HepG2 (cell line): Measurements from ENCODE around the gene IL17RC. TPM values are rescaled to one million over a fixed set of nuclear protein-coding genes. Genes with fewer than 3 reads are reported as not detected.

Experiments
- CENPT ChIP-seq: sonication (generic); formaldehyde crosslinking; IDR thresholded peaks from 2 replicates; pipeline ENCODE4 v1.8.0; 2022; ENCODE audit warnings: low read depth, mild to moderate bottlenecking, moderate library complexity, missing genetic modification reagents
- CHD4 ChIP-seq: fragments of 200-600 bp; sonication (generic); IDR thresholded peaks from 2 replicates; pipeline ENCODE4 v1.7.0; 2017; ENCODE audit warnings: mild to moderate bottlenecking, low read length, borderline replicate concordance
- DMAP1 ChIP-seq: IDR thresholded peaks from 2 replicates; pipeline ENCODE4 v1.6.1; 2016
- HIC2 ChIP-seq: sonication (generic); formaldehyde crosslinking; IDR thresholded peaks from 2 replicates; pipeline ENCODE4 v1.9.0; 2022; ENCODE audit warnings: low read depth, missing genetic modification reagents
- JARID2 ChIP-seq: sonication (generic); formaldehyde crosslinking; IDR thresholded peaks from 2 replicates; pipeline ENCODE4 v1.8.1; 2023; ENCODE audit warnings: missing genetic modification reagents, inconsistent platforms; ENCODE audit not compliant: insufficient replicate concordance
- JUN ChIP-seq: sonication (generic); formaldehyde crosslinking; IDR thresholded peaks from 2 replicates; pipeline ENCODE4 v1.4.0; 2020; ENCODE audit warnings: mild to moderate bottlenecking, missing genetic modification reagents
- KDM1A ChIP-seq: IDR thresholded peaks from 2 replicates; pipeline ENCODE4 v1.6.1; 2016; ENCODE audit warnings: missing compliant biosample characterization
- KDM2A ChIP-seq: sonication (generic); formaldehyde crosslinking; IDR thresholded peaks from 2 replicates; pipeline ENCODE4 v1.4.0; 2020; ENCODE audit warnings: low read depth, missing genetic modification reagents, borderline replicate concordance
- KMT2B ChIP-seq: IDR thresholded peaks from 2 replicates; pipeline ENCODE4 v1.6.1; 2016; ENCODE audit warnings: missing genetic modification reagents, missing compliant biosample characterization
- NCOA2 ChIP-seq: sonication (generic); formaldehyde crosslinking; IDR thresholded peaks from 2 replicates; pipeline ENCODE4 v1.8.0; 2022; ENCODE audit warnings: inconsistent platforms
- POLR2AphosphoS5 ChIP-seq: IDR thresholded peaks from 2 replicates; pipeline ENCODE4 v1.6.1; 2012; ENCODE audit warnings: low read depth, low read length
- RAD21 ChIP-seq: fragments of 450-650 bp; formaldehyde crosslinking; IDR thresholded peaks from 2 replicates; pipeline ENCODE4 v1.5.0; 2020; ENCODE audit warnings: mild to moderate bottlenecking
- RBFOX2 ChIP-seq: fragments of 200-400 bp; formaldehyde crosslinking; IDR thresholded peaks from 2 replicates; pipeline ENCODE4 v1.6.1; 2017; ENCODE audit warnings: low read depth, mild to moderate bottlenecking, low read length
- RNF2 ChIP-seq: fragments of 450-650 bp; conservative IDR thresholded peaks from 2 replicates; pipeline ENCODE4 v1.6.1; 2016; ENCODE audit warnings: low read depth
- SNAPC5 ChIP-seq: sonication (generic); formaldehyde crosslinking; IDR thresholded peaks from 2 replicates; pipeline ENCODE4 v1.8.1; 2023; ENCODE audit warnings: mild to moderate bottlenecking, missing genetic modification reagents, borderline replicate concordance
- SP2 ChIP-seq: sonication (generic); formaldehyde crosslinking; IDR thresholded peaks from 2 replicates; pipeline ENCODE4 v1.5.1; 2020; ENCODE audit warnings: mild to moderate bottlenecking, missing genetic modification reagents
- SUZ12 ChIP-seq: fragments of 150-350 bp; IDR thresholded peaks from 2 replicates; pipeline ENCODE4 v1.6.1; 2014; ENCODE audit warnings: low read depth, low read length
- TBX2 ChIP-seq: sonication (generic); formaldehyde crosslinking; IDR thresholded peaks from 2 replicates; pipeline ENCODE4 v1.5.0; 2020; ENCODE audit warnings: missing genetic modification reagents, mild to moderate bottlenecking, borderline replicate concordance
- ZBTB1 ChIP-seq: sonication (generic); formaldehyde crosslinking; IDR thresholded peaks from 2 replicates; pipeline ENCODE4 v1.4.0; 2020; ENCODE audit warnings: missing genetic modification reagents, borderline replicate concordance
- ZBTB21 ChIP-seq: sonication (generic); formaldehyde crosslinking; IDR thresholded peaks from 2 replicates; pipeline ENCODE4 v1.4.0; 2020; ENCODE audit warnings: missing genetic modification reagents
- ZFX ChIP-seq: sonication (generic); formaldehyde crosslinking; IDR thresholded peaks from 2 replicates; pipeline ENCODE4 v1.4.0; 2020; ENCODE audit warnings: mild to moderate bottlenecking, low read depth, missing genetic modification reagents, moderate library complexity
- ZNF256 ChIP-seq: sonication (generic); formaldehyde crosslinking; conservative IDR thresholded peaks from 2 replicates; pipeline ENCODE4 v1.4.0; 2020; ENCODE audit warnings: missing genetic modification reagents
- ZNF280B ChIP-seq: sonication (generic); formaldehyde crosslinking; IDR thresholded peaks from 2 replicates; pipeline ENCODE4 v1.5.0; 2020; ENCODE audit warnings: missing genetic modification reagents, mild to moderate bottlenecking, borderline replicate concordance
- ZNF546 ChIP-seq: sonication (generic); formaldehyde crosslinking; conservative IDR thresholded peaks from 2 replicates; pipeline ENCODE4 v1.8.1; 2023; ENCODE audit warnings: mild to moderate bottlenecking, missing genetic modification reagents
- polyA plus RNA-seq, 8 experiments: library from polyadenylated mRNA; depleted of rRNA in 3 of 8; stranded (reverse) in 7 of 8; unstranded in 1 of 8; fragments of >200 nt; fragmentation: Illumina TruSeq in 4 of 8; extraction: Trizol in 4 of 8; gene quantifications; 2 replicates each; pipeline versions ENCODE4 v1.2.1 to v1.2.3, GENCODE V29; 2011 to 2016; ENCODE audit warnings: low read depth in 4 of 8, missing spikeins in 1 of 8, mixed read lengths in 1 of 8; ENCODE audit not compliant: insufficient read depth in 1 of 8
- total RNA-seq, 5 experiments: library from RNA; depleted of rRNA; stranded (reverse); fragments of >200 nt; fragmentation: Illumina TruSeq; extraction: Trizol; gene quantifications; 2 replicates each; pipeline ENCODE4 v1.2.3, GENCODE V29; 2016; ENCODE audit warnings: low read depth in 1 of 5
- TF ChIP-seq, protein P1 (sequence below): sonication (generic); formaldehyde crosslinking; IDR thresholded peaks from 2 replicates; pipeline ENCODE4 v1.4.0; 2020; ENCODE audit warnings: missing genetic modification reagents

The IL17RC gene
- total and polyA plus RNA-seq, 2 of the 13 experiments (the other 11 are each of a cell fraction or from before 2014, with no cell fraction given) = 20.7 to 24.0 TPM

GRCh38 chr3:9915254-9916141 lies 1.4 kb upstream of the IL17RC start (continued):
- TF ChIP-seq JARID2 = no peak
- TF ChIP-seq, protein P1, sequence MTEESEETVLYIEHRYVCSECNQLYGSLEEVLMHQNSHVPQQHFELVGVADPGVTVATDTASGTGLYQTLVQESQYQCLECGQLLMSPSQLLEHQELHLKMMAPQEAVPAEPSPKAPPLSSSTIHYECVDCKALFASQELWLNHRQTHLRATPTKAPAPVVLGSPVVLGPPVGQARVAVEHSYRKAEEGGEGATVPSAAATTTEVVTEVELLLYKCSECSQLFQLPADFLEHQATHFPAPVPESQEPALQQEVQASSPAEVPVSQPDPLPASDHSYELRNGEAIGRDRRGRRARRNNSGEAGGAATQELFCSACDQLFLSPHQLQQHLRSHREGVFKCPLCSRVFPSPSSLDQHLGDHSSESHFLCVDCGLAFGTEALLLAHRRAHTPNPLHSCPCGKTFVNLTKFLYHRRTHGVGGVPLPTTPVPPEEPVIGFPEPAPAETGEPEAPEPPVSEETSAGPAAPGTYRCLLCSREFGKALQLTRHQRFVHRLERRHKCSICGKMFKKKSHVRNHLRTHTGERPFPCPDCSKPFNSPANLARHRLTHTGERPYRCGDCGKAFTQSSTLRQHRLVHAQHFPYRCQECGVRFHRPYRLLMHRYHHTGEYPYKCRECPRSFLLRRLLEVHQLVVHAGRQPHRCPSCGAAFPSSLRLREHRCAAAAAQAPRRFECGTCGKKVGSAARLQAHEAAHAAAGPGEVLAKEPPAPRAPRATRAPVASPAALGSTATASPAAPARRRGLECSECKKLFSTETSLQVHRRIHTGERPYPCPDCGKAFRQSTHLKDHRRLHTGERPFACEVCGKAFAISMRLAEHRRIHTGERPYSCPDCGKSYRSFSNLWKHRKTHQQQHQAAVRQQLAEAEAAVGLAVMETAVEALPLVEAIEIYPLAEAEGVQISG (CRISPR knock-in tag) = peak; percentile 78
- TF ChIP-seq ZBTB1 = no peak
- TF ChIP-seq KMT2B (CRISPR knock-in tag) = peak; percentile 80; the same call in 1 of the 2 replicates
- 0 out of 2 replicates have a peak, but pooled peaks have one; percentile 9 for TF ChIP-seq ZBTB21 (CRISPR knock-in tag)
- TF ChIP-seq SNAPC5 (CRISPR knock-in tag) = peak; percentile 40; the same call in 1 of the 2 replicates
- no peak for TF ChIP-seq CHD4
- TF ChIP-seq ZNF280B (CRISPR knock-in tag) = no peak
- TF ChIP-seq RBFOX2 = peak; percentile 92
- peak; percentile 92 for TF ChIP-seq CENPT
- TF ChIP-seq NCOA2 (CRISPR knock-in tag) = peak; percentile 40; the same call in 1 of the 2 replicates
- peak; percentile 80 for TF ChIP-seq ZFX (CRISPR knock-in tag)
- peak; percentile 89 for TF ChIP-seq RAD21 (CRISPR knock-in tag)
- TF ChIP-seq TBX2 (CRISPR knock-in tag) = 0 out of 2 replicates have a peak, but pooled peaks have one; percentile 49
- TF ChIP-seq KDM1A (CRISPR knock-in tag) = no peak
- peak; percentile 84 for TF ChIP-seq RNF2
- peak; percentile 53 for TF ChIP-seq KDM2A (CRISPR knock-in tag)
- no peak; the same call in 1 of the 2 replicates for TF ChIP-seq ZNF256 (CRISPR knock-in tag)
- TF ChIP-seq ZNF546 (CRISPR knock-in tag) = peak; percentile 62; the same call in 1 of the 2 replicates
- peak; percentile 29; the same call in 1 of the 2 replicates for TF ChIP-seq DMAP1 (CRISPR knock-in tag)
- no peak for TF ChIP-seq SUZ12
- no peak for TF ChIP-seq JUN (CRISPR knock-in tag)
- no peak for TF ChIP-seq SP2 (CRISPR knock-in tag)
- TF ChIP-seq HIC2 (CRISPR knock-in tag) = no peak; the same call in 1 of the 2 replicates
- TF ChIP-seq POLR2AphosphoS5 = peak; percentile 41
